ENCODE measurements around the gene SEC61A1. TPM values are rescaled to one million over a fixed set of nuclear protein-coding genes. Genes with fewer than 3 reads are reported as not detected.

SEC61A1 gene
- total and polyA plus RNA-seq, 9 donors: 52.3 to 217 (median 121) TPM

GRCh38 chr3:128073185-128073725, 21.0 kb downstream of the SEC61A1 start:
- intact Hi-C loops (cut with DNase I): loop anchor here in 2 of 4 donors (10.0 kb wide), 2 partner anchors 422 to 532 kb away; partner anchors contain the start of gene GATA2 (in 2 of the 2)
- Histone ChIP-seq H3K36me3 (no peaks in the 10 kb centered on the region), H3K9me3 (no peaks in the 10 kb centered on the region), H3K4me1 (ENCODE audit: insufficient read depth) (peaks cover 6% of the 10 kb centered on the region), H3K27ac (no peak overlapping the region), H3K27me3 (no peaks in the 10 kb centered on the region), H3K4me3 (no peak overlapping the region)
- TF ChIP-seq POLR2A (IDR thresholded peaks at IDR 0.05) (no peak), CTCF (IDR thresholded peaks at IDR 0.05) (no peak), EP300 (IDR thresholded peaks at IDR 0.05) (no peak)
- 74 to 90% (median 89%) methylated on average over 6 of the region's 6 CpGs for WGBS, 3 donors
- no peak for DNase-seq

- H3K4me1 ChIP-seq (ENCODE audit: insufficient read depth): peaks cover 6% of the 10 kb centered on the region
- H3K4me3 ChIP-seq: no peak overlapping the region
- H3K27me3 ChIP-seq: no peaks in the 10 kb centered on the region
- 65 to 73% (median 67%) methylated on average over 2 of the region's 2 CpGs for WGBS, 3 donors
- H3K27ac ChIP-seq: no peak overlapping the region
- H3K36me3 ChIP-seq: no peaks in the 10 kb centered on the region
- intact Hi-C loops (cut with DNase I): loop anchor here in 2 of 4 donors (1.0 to 10.0 kb wide), 3 partner anchors 23 to 531 kb away; partner anchors contain the start of gene GATA2 (in 2 of the 2)
- no peak for TF ChIP-seq POLR2A (IDR thresholded peaks at IDR 0.05)
- TF ChIP-seq EP300 (IDR thresholded peaks at IDR 0.05): no peak
- TF ChIP-seq CTCF (IDR thresholded peaks at IDR 0.05): no peak
- H3K9me3 ChIP-seq: no peaks in the 10 kb centered on the region
- DNase-seq: no peak
Measured at GRCh38 chr3:128073807-128074206, 21.6 kb downstream of the SEC61A1 start.

- H3K27me3 ChIP-seq: no peaks in the 10 kb centered on the region
- peaks cover 6% of the 10 kb centered on the region for H3K4me1 ChIP-seq (ENCODE audit: insufficient read depth)
- H3K4me3 ChIP-seq: peak overlapping the region; percentile 17
- TF ChIP-seq CTCF (IDR thresholded peaks at IDR 0.05) (no peak), POLR2A (IDR thresholded peaks at IDR 0.05) (no peak), EP300 (IDR thresholded peaks at IDR 0.05) (no peak)
- DNase-seq: no peak
- intact Hi-C loops (cut with DNase I): loop anchor here (1.0 to 10.0 kb wide), 6 partner anchors 24 to 532 kb away; partner anchors contain the start of gene GATA2 (in 2 of the 4)
- WGBS, 3 donors: 10 to 19% (median 16%) methylated on average over 7 of the region's 7 CpGs
- H3K36me3 ChIP-seq: no peaks in the 10 kb centered on the region
- H3K9me3 ChIP-seq: no peaks in the 10 kb centered on the region
- no peak overlapping the region for H3K27ac ChIP-seq
Measured at GRCh38 chr3:128074851-128075521, 22.7 kb downstream of the SEC61A1 start.

- 6 to 12% (median 7%) methylated on average over 68 to 78 of the region's 78 CpGs for WGBS, 3 donors
- Histone ChIP-seq H3K4me1 (ENCODE audit: insufficient read depth) (peaks cover 6% of the 10 kb centered on the region), H3K9me3 (no peaks in the 10 kb centered on the region), H3K4me3 (peak overlapping the region; percentile 32), H3K36me3 (no peaks in the 10 kb centered on the region), H3K27ac (no peak overlapping the region), H3K27me3 (no peaks in the 10 kb centered on the region)
- peak; percentile 81 to 95 (median 92) for DNase-seq
- peak; percentile 90 to 99 (median 95) for TF ChIP-seq CTCF (IDR thresholded peaks at IDR 0.05)
- no peak for TF ChIP-seq EP300 (IDR thresholded peaks at IDR 0.05)
- intact Hi-C loops (cut with DNase I): loop anchor here (5.0 to 10.0 kb wide), 5 partner anchors 91 to 531 kb away; partner anchors contain the start of gene GATA2 (in 2 of the 4)
Measured at GRCh38 chr3:128075522-128076482, 23.6 kb downstream of the SEC61A1 start.

Data from ovary (tissue), 9 donors.